Measurements from ENCODE around the gene SIGLEC12.

GRCh38 chr19:51458899-51459505 lies 42.6 kb downstream of the SIGLEC12 start:
- no peak for TF ChIP-seq EZH2 (IDR thresholded peaks at IDR 0.05; ENCODE audit: borderline replicate concordance, low read length)
- TF ChIP-seq CTCF (conservative IDR thresholded peaks at IDR 0.05 in 1 of 2, IDR thresholded peaks at IDR 0.05 in 1 of 2; ENCODE audit: extremely low read depth in 1 of 2, insufficient read depth in 1 of 2, low read depth in 1 of 2, low read length in 2 of 2) = no peak

All from mammary epithelial cell (primary cell).